Mononuclear cell (primary cell): ENCODE results near the gene NRSN2. TPM values are rescaled to one million over a fixed set of nuclear protein-coding genes. Genes with fewer than 3 reads are reported as not detected.
"Not testable (repeated sequence)": the region's sequence is repeated elsewhere in the genome, so short reads cannot be mapped to it uniquely, and the experiment has no call there.

Source experiments
- H3K27me3 ChIP-seq: 2 replicates; pipeline ENCODE4 v1.6.0; 2011; ENCODE audit warnings: low read length, control low read depth; ENCODE audit not compliant: insufficient read depth
- H3K4me1 ChIP-seq: 2 replicates; pipeline ENCODE4 v1.5.1; 2011; ENCODE audit warnings: mild to moderate bottlenecking, low read length, control low read depth; ENCODE audit not compliant: insufficient read depth
- H3K4me3 ChIP-seq: 2 replicates; pipeline ENCODE4 v1.5.1; 2011; ENCODE audit warnings: mild to moderate bottlenecking, low read length, moderate library complexity
- H3K9me3 ChIP-seq: 2 replicates; pipeline ENCODE4 v1.5.1; 2011; ENCODE audit warnings: low read depth, mild to moderate bottlenecking, control low read depth, low read length
- total RNA-seq: library from RNA; depleted of rRNA; stranded (reverse); fragments of >200 nt; gene quantifications from one replicate; pipeline ENCODE4 v1.2.3, GENCODE V29; 2012

Gene NRSN2
- total RNA-seq, 1 donor: 0.63 TPM

GRCh38 chr20:387520-387919 lies 40.6 kb downstream of the NRSN2 start:
- no peaks in the 10 kb centered on the region for H3K27me3 ChIP-seq
- no peaks in the 10 kb centered on the region for H3K4me1 ChIP-seq
- H3K9me3 ChIP-seq: no peaks in the 10 kb centered on the region
- H3K4me3 ChIP-seq: no peak overlapping the region

DNA sequence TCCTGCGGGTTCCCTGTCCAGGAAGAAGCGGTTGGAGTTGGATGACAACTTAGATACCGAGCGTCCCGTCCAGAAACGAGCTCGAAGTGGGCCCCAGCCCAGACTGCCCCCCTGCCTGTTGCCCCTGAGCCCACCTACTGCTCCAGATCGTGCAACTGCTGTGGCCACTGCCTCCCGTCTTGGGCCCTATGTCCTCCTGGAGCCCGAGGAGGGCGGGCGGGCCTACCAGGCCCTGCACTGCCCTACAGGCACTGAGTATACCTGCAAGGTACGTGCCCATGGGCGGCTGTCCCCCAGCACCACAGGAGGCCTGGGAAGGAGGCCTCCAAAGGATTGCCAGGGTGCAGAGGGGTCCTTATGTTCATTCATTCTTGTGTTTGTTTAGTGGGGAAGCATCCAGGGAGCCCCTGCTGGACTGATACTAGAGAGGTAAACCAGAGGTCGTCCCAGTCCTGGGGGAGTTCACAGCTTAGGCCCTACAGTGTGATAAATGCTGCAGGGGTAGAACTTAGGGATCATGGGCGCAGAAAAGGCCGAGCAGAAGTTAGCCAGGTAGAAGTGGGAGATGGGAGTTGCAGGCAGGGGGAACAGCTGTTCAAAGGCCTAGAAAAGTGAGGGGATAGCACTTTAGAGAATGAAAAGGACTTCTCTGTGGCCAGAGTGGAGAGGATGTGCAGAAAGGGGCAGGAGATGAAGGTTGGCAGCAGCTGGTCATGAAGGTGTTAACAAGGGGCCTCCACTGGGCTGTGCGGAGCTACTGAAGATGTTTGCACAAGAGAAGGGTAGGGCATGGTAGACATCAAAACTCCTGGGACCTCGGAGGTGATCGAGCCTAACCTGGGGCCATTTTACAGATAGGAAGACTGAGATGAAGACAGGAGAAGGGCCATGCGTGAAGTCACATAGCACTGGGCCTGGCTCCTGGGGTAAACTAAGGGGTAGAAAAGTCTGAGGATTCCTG lies 41.4 kb downstream of the NRSN2 start:
- H3K4me1 ChIP-seq: no peaks in the 10 kb centered on the region
- no peaks in the 10 kb centered on the region for H3K9me3 ChIP-seq
- H3K27me3 ChIP-seq: no peaks in the 10 kb centered on the region
- no peak overlapping the region for H3K4me3 ChIP-seq

- Histone ChIP-seq H3K4me1 (no peaks in the 10 kb centered on the region), H3K27me3 (no peaks in the 10 kb centered on the region), H3K9me3 (no peaks in the 10 kb centered on the region), H3K4me3 (no peak overlapping the region)
Measured at GRCh38 chr20:389220-389619, 42.3 kb downstream of the NRSN2 start.

DNA sequence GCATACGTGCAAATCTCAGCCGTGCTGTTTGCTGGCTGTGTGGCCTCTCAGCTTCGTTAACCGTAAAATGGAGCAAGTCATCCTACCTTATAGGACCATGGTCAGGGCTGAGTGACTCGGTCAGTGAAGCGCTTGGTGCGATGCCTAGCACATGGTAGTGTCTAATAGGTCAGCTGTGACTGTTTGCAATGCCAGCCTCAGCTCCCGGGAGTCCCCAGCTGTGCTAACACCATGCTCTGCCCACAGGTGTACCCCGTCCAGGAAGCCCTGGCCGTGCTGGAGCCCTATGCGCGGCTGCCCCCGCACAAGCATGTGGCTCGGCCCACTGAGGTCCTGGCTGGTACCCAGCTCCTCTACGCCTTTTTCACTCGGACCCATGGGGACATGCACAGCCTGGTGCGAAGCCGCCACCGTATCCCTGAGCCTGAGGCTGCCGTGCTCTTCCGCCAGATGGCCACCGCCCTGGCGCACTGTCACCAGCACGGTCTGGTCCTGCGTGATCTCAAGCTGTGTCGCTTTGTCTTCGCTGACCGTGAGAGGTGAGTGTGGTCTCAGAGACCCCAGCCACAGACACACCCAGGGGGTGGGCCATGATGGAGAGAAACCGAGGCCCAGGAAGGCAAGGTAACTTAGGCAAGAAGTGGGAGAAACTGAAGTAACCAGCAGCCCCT lies 44.3 kb downstream of the NRSN2 start:
- no peaks in the 10 kb centered on the region for H3K27me3 ChIP-seq
- H3K4me3 ChIP-seq: no peak overlapping the region
- no peaks in the 10 kb centered on the region for H3K9me3 ChIP-seq
- H3K4me1 ChIP-seq: no peaks in the 10 kb centered on the region

DNA sequence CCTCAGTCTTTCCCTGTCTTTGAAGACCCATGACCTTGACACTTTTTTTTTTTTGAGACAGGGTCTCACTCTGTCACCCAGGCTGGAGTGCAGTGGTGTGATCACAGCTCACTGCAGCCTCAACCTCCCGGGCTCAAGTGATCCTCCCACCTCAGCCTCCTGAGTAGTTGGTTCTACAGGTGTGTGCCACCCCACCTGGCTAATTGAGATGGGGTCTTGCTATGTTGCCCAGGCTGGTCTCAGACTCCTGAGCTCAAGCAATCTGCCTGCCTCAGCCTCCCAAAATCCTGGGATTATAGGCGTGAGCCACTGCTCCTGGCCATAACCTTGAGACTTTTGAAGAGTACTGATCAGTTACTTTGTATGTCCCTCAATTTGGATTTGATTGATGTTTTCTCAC lies 46.4 kb downstream of the NRSN2 start:
- not testable (repeated sequence) for H3K27me3 ChIP-seq, H3K4me1 ChIP-seq, H3K9me3 ChIP-seq, H3K4me3 ChIP-seq

- Histone ChIP-seq H3K4me3 (no peak overlapping the region), H3K27me3 (no peaks in the 10 kb centered on the region), H3K9me3 (no peaks in the 10 kb centered on the region), H3K4me1 (no peaks in the 10 kb centered on the region)
Measured at GRCh38 chr20:396252-396618, 49.3 kb downstream of the NRSN2 start.

DNA sequence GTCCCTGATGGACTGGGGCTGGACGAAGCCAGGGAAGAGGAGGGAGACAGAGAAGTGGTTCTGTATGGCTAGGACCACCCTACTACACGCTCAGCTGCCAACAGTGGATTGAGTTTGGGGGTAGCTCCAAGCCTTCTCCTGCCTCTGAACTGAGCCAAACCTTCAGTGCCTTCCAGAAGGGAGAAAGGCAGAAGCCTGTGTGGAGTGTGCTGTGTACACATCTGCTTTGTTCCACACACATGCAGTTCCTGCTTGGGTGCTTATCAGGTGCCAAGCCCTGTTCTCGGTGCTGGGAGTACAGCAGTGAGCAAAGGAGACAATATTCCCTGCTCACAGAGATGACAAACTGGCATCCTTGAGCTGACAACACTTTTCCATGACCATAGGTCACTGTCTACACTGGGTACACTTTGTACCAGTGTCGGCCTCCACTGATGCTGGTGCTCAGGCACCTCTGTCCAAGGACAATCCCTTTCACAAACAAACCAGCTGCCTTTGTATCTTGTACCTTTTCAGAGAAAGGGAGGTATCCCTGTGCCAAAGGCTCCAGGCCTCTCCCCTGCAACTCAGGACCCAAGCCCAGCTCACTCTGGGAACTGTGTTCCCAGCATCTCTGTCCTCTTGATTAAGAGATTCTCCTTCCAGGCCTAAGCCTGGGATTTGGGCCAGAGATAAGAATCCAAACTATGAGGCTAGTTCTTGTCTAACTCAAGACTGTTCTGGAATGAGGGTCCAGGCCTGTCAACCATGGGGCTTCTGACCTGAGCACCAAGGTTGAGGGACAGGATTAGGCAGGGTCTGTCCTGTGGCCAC lies 49.9 kb downstream of the NRSN2 start:
- Histone ChIP-seq H3K4me3 (no peak overlapping the region), H3K4me1 (peaks cover 1% of the 10 kb centered on the region), H3K27me3 (no peaks in the 10 kb centered on the region), H3K9me3 (no peaks in the 10 kb centered on the region)

- Histone ChIP-seq H3K27me3 (no peaks in the 10 kb centered on the region), H3K4me3 (no peak overlapping the region), H3K4me1 (peaks cover 9% of the 10 kb centered on the region), H3K9me3 (no peaks in the 10 kb centered on the region)
Measured at GRCh38 chr20:397432-398237, 50.7 kb downstream of the NRSN2 start.

DNA sequence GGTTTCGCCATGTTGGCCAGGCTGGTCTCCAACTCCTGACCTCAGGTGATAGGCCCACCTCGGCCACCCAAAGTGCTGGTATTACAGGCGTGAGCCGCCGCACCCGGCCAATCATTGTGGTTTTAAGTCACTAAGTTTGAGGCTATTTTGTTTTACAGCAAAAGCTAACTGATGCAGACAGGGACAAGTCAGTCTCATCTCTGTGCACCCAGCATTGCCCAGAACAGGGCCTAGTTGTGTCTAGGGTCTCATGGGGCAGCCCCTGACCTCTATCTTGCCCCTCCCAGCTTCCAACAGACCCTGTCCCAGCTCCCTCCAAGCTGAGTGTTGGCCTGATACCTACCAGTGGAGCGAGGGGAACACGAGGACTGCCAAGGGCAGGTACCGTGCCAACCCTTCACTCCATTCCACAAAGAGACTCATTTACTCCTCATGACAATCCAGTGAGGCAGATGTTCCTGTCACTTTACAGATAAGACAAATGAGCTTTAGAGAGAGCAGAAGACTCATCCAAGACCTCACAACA lies 52.3 kb downstream of the NRSN2 start:
- Histone ChIP-seq H3K27me3 (no peaks in the 10 kb centered on the region), H3K9me3 (no peaks in the 10 kb centered on the region), H3K4me3 (no peak overlapping the region), H3K4me1 (peaks cover 12% of the 10 kb centered on the region)

DNA sequence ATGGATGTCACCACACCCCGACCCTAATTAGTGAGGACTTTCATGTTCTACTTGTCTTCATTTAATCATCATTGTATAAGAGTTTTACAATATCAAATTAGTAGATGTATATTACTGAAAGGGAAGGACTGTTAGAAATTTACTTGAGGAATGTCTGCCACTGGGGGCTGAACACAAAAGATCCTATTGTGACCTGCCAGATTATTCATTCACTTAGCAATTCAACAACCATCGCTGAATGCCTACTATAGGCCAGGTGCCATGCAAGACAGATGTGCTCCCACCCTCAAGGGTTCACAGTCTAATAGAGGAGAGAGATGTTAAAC lies 53.2 kb downstream of the NRSN2 start:
- Histone ChIP-seq H3K4me1 (peaks cover 12% of the 10 kb centered on the region), H3K9me3 (no peaks in the 10 kb centered on the region), H3K4me3 (no peak overlapping the region), H3K27me3 (no peaks in the 10 kb centered on the region)

DNA sequence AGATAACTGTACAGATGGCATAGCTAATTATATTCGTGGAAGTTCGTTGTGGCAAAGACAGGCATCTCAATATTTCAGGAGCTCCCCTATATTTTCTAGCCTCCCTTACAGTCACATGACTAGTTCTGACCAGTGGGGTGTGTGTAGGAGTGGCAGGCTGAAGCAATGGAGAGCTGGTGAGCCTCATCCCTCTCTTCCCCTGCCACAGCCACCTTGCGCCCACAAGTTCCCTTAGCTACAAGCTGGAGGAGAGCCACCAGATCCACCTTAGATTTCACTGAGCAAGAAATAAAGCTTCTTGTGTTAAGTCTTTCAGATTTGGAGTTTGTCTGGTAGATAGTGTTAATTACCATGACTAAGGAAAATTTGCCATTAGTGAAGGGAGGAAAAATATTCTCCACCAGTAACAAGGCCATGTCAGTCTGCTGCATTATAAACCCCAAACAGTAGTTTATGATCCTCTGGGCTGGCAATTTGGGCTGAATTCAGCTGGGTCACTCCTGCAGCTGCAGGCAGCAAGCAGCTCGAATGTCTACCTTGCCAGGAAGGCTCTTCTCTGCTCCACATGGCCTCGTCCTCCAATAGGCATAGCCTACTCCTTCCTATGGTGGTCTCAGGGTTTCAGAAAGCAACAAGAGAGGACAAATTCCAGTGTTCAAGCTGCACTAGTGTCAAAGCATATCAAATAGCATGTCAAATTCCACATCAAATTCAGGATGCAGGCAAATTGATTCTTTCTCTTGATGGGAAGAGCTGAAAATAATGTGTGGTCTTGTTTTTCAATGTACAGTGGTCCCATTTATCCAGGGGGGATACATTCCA lies 53.8 kb downstream of the NRSN2 start:
- Histone ChIP-seq H3K9me3 (no peaks in the 10 kb centered on the region), H3K4me3 (no peak overlapping the region), H3K4me1 (peaks cover 12% of the 10 kb centered on the region), H3K27me3 (no peaks in the 10 kb centered on the region)

DNA sequence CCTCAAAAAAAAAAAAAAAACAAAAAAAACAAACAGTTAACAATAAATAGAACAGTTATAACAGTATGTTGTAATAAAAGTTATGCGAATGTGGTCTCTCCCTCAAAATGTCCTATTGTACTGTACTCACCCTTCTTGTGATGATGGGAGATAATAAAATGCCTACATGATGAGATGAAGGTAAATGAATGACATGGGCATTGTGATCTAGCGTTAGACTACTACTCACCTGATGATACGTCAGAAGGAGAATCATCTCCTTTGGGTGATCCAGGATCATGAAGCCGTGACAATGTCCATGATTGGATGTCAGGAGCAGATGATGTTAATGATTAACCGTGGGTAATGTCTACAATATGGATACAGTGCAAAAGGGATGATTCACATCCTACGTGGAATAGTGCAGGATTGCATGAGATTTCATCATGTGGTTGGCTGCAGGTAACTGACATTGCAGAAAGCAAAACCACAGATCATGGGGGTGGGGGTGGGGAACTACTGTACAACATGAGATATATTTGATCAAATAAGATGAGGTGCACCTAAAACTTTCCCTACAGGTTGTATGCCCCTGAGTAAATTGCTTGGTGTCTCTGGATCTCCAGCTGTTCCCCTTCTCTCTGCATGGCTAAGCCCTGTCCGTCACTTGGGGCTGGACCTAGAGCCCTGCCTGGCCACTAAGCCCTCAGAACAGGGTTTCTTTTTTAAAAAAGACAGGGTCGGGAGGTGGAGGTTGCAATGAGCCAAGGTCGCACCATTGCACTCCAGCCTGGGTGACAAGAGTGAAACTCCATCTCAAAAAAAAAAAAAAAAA lies 55.0 kb downstream of the NRSN2 start:
- Histone ChIP-seq H3K4me1 (peaks cover 12% of the 10 kb centered on the region), H3K9me3 (no peaks in the 10 kb centered on the region), H3K27me3 (no peaks in the 10 kb centered on the region), H3K4me3 (no peak overlapping the region)

GRCh38 chr20:402496-402885 lies 55.6 kb downstream of the NRSN2 start:
- Histone ChIP-seq H3K4me1 (peaks cover 18% of the 10 kb centered on the region), H3K9me3 (no peaks in the 10 kb centered on the region), H3K27me3 (no peaks in the 10 kb centered on the region), H3K4me3 (no peak overlapping the region)
